Measurements from ENCODE around the gene DTNB. TPM values are rescaled to one million over a fixed set of nuclear protein-coding genes. Genes with fewer than 3 reads are reported as not detected.

DTNB gene
- polyA plus RNA-seq, 1 of the 3 experiments (the other 2 are of a cell fraction), result 15.3 TPM

DNA sequence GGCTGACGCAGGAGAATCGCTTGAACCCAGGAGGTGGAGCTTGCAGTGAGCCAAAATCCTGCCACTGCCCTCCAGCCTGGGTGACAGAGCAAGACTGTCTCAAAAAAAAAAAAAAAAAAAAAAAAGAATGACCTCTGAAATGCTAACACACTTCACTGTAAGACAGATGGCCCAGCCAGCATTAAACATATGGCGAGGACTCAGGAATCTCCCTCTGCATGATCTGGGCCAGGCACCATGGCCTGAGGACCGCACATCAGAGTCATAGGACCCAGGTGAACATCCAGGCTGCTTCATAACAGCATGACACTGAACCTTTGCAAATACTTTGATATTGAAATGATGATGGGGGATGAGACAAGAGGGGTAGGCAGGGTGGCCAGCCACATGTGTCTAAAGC, 275.6 kb downstream of the DTNB start:
- no peak overlapping the region for H3K4me3 ChIP-seq (ENCODE audit: low read depth in 2 of 2, low read length in 1 of 2)
- no peak overlapping the region for H3K4me2 ChIP-seq
- H3K4me1 ChIP-seq (ENCODE audit: control insufficient read depth in 1 of 2, insufficient read depth in 2 of 2, low read depth in 1 of 2, low read length in 1 of 2), result peaks cover 6 to 42% of the 10 kb centered on the region in 2 experiments; a peak in 2 of 4 replicates
- POLR2A ChIA-PET, result no interaction called here
- H2AFZ ChIP-seq (ENCODE audit: low read depth), result no peak overlapping the region
- 93% methylated on average over 4 of the region's 4 CpGs for WGBS (ENCODE audit: low lambda C conversion rate)
- peak overlapping the region in 1 of 2 experiments; percentile 1; a peak in 1 of 4 replicates for H3K27ac ChIP-seq (ENCODE audit: low read depth in 2 of 2, low read length in 1 of 2)
- H3K27me3 ChIP-seq (ENCODE audit: insufficient read depth), result no peaks in the 10 kb centered on the region
- H4K20me1 ChIP-seq (ENCODE audit: insufficient read depth), result no peaks in the 10 kb centered on the region
- CTCF ChIA-PET, result interaction anchor here (0.8 to 1.8 kb wide), 8 partner anchors 12 to 55 kb away, joined by 3 to 9 read pairs (median 4); no protein-coding TSS in a partner anchor
- no peaks in the 10 kb centered on the region for H3K9me2 ChIP-seq
- H3F3A ChIP-seq (replicated peaks; ENCODE audit: insufficient read depth), result no peaks in the 10 kb centered on the region
- DNase-seq, result peak; percentile 60
- no peak overlapping the region for H3K9ac ChIP-seq
- TF ChIP-seq RAD21 (IDR thresholded peaks at IDR 0.05; ENCODE audit: low read length), result no peak
- TF ChIP-seq, protein P1, sequence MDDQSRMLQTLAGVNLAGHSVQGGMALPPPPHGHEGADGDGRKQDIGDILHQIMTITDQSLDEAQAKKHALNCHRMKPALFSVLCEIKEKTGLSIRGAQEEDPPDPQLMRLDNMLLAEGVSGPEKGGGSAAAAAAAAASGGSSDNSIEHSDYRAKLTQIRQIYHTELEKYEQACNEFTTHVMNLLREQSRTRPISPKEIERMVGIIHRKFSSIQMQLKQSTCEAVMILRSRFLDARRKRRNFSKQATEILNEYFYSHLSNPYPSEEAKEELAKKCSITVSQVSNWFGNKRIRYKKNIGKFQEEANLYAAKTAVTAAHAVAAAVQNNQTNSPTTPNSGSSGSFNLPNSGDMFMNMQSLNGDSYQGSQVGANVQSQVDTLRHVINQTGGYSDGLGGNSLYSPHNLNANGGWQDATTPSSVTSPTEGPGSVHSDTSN (IDR thresholded peaks at IDR 0.05), result no peak
- TF ChIP-seq, protein P2, sequence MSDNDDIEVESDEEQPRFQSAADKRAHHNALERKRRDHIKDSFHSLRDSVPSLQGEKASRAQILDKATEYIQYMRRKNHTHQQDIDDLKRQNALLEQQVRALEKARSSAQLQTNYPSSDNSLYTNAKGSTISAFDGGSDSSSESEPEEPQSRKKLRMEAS (IDR thresholded peaks at IDR 0.05; ENCODE audit: low read depth), result no peak
- no peak for TF ChIP-seq NRF1 (IDR thresholded peaks at IDR 0.05; ENCODE audit: low read depth, low read length)
- TF ChIP-seq GATA2 (CRISPR knock-in tag; IDR thresholded peaks at IDR 0.05), result no peak
- TF ChIP-seq TCF12 (IDR thresholded peaks at IDR 0.05), result no peak
- TF ChIP-seq RXRA (IDR thresholded peaks at IDR 0.05; ENCODE audit: borderline replicate concordance, low read depth), result no peak
- no peak for TF ChIP-seq RFX5 (IDR thresholded peaks at IDR 0.05; ENCODE audit: low read length)
- no peak for TF ChIP-seq POLR2AphosphoS5 (IDR thresholded peaks at IDR 0.05; ENCODE audit: low read depth, low read length)
- TF ChIP-seq CHD2 (IDR thresholded peaks at IDR 0.05; ENCODE audit: low read length, partially characterized antibody), result no peak
- TF ChIP-seq MEF2A (IDR thresholded peaks at IDR 0.05; ENCODE audit: borderline replicate concordance, low read depth), result no peak
- TF ChIP-seq SIN3A (IDR thresholded peaks at IDR 0.05; ENCODE audit: borderline replicate concordance, low read depth, low read length), result no peak
- no peaks in the 10 kb centered on the region for H3K9me3 ChIP-seq
- H3K36me3 ChIP-seq (replicated peaks in 1 of 2; ENCODE audit: control insufficient read depth in 1 of 2, insufficient read depth in 2 of 2, low read length in 1 of 2), result no peaks in the 10 kb centered on the region
- H3K79me2 ChIP-seq (ENCODE audit: insufficient read depth), result no peaks in the 10 kb centered on the region

DNA sequence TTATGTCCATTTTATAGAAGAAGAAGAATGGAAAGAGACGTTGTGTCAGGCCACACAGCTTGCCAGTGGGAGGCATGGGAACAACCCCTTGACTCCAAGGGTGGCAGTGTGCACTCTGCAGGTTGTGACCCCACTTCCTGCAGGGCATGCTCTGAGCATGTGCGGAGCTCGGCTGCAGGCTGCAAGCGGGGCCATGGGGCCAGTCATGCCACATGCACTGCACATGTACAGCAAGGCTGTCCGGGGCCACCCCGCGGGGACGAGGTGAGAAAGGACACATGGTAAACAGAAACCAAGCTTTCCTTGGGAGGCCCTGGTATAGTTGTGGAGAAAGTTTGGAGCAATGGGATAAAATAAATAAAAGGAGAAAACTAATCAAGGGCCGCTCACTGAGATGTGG, 284.2 kb downstream of the DTNB start:
- TF ChIP-seq GATA2 (CRISPR knock-in tag; IDR thresholded peaks at IDR 0.05) (no peak), FOXJ3 (CRISPR knock-in tag; IDR thresholded peaks at IDR 0.05) (no peak)
- no peak overlapping the region for H3K27ac ChIP-seq (ENCODE audit: low read depth in 2 of 2, low read length in 1 of 2)
- no peaks in the 10 kb centered on the region for H3K9me2 ChIP-seq
- H3K4me3 ChIP-seq (ENCODE audit: low read depth in 2 of 2, low read length in 1 of 2), result no peak overlapping the region
- H3K36me3 ChIP-seq (replicated peaks in 1 of 2; ENCODE audit: control insufficient read depth in 1 of 2, insufficient read depth in 2 of 2, low read length in 1 of 2), result no peaks in the 10 kb centered on the region
- 94% methylated on average over 9 of the region's 9 CpGs for WGBS (ENCODE audit: low lambda C conversion rate)
- H3F3A ChIP-seq (replicated peaks; ENCODE audit: insufficient read depth), result no peaks in the 10 kb centered on the region
- no peak overlapping the region for H3K9ac ChIP-seq
- no peaks in the 10 kb centered on the region for H4K20me1 ChIP-seq (ENCODE audit: insufficient read depth)
- H3K9me3 ChIP-seq, result no peaks in the 10 kb centered on the region
- no peaks in the 10 kb centered on the region for H3K4me1 ChIP-seq (ENCODE audit: control insufficient read depth in 1 of 2, insufficient read depth in 2 of 2, low read depth in 1 of 2, low read length in 1 of 2)
- no peak for DNase-seq
- H2AFZ ChIP-seq (ENCODE audit: low read depth), result no peak overlapping the region
- no peaks in the 10 kb centered on the region for H3K27me3 ChIP-seq (ENCODE audit: insufficient read depth)
- no peaks in the 10 kb centered on the region for H3K79me2 ChIP-seq (ENCODE audit: insufficient read depth)
- CTCF ChIA-PET, result interaction anchor here (0.6 to 7.1 kb wide), 5 partner anchors 12 to 311 kb away, joined by 3 to 72 read pairs (median 3); no protein-coding TSS in a partner anchor
- H3K4me2 ChIP-seq, result no peak overlapping the region
- POLR2A ChIA-PET, result interaction anchor here (1.7 kb wide), 1 partner anchor 27 kb away, joined by 3 read pairs; no protein-coding TSS in a partner anchor

Data from SK-N-SH (cell line).